Right cardiac atrium (tissue), 5 donors: ENCODE results near the gene STIM1. TPM values are rescaled to one million over a fixed set of nuclear protein-coding genes. Genes with fewer than 3 reads are reported as not detected.
"Not testable (repeated sequence)": the region's sequence is repeated elsewhere in the genome, so short reads cannot be mapped to it uniquely, and the experiment has no call there.

Experiments used
- ATAC-seq, 2 donors: fragments of 200-7000 bp; cut with Tn5 transposase; one replicate each; pipeline versions ENCODE4 v1.8.0 to v1.9.1; 2020; ENCODE audit warnings: moderate library complexity in 2 of 2, mild to moderate bottlenecking in 1 of 2
- DNase-seq, 3 donors: peaks; one replicate each; pipeline ENCODE4 v3.0.0-alpha.2; 2020
- H3K27ac ChIP-seq: one replicate; pipeline ENCODE4 v1.5.1; 2013; ENCODE audit warnings: mild to moderate bottlenecking, low read length, control low read depth, moderate library complexity
- H3K27me3 ChIP-seq: one replicate; pipeline ENCODE4 v1.6.1; 2013; ENCODE audit not compliant: control insufficient read depth, insufficient read depth
- H3K4me1 ChIP-seq: one replicate; pipeline ENCODE4 v1.6.1; 2013; ENCODE audit warnings: low read length; ENCODE audit not compliant: control insufficient read depth, insufficient read depth
- H3K4me3 ChIP-seq: one replicate; pipeline ENCODE4 v1.5.1; 2013; ENCODE audit warnings: low read length, control low read depth
- H3K9me3 ChIP-seq: one replicate; pipeline ENCODE4 v1.6.1; 2013; ENCODE audit warnings: low read length; ENCODE audit not compliant: control insufficient read depth
- WGBS: extraction: QIAGEN DNeasy Blood & Tissue Kit; methylation state at CpG from one replicate; pipeline ENCODE4 v1.1.7; 2013; 5-methylcytosine and 5-hydroxymethylcytosine counted together
- intact Hi-C, 4 donors: fragments of 100-400 bp; cut with DNase I; formaldehyde crosslinking; loops; one replicate each; pipeline versions ENCODE4 v1.11.0 to v1.14.0; 2022 to 2023
- polyA plus RNA-seq: library from polyadenylated mRNA; stranded (reverse); fragments of 200-250 nt; gene quantifications from one replicate; pipeline ENCODE4 v1.2.3, GENCODE V29; 2013
- total RNA-seq, 4 donors: library from RNA; stranded (reverse); fragmentation: NEBNext Ultra II Directional; extraction: Animal tissue kit (Norgen Biotek cat#: 25700); gene quantifications; one replicate each; pipeline ENCODE4 v1.2.1, GENCODE V29; 2021
- donor health status: healthy with polysubstance abuse.
- donor health status: DM: no; HTN: yes; CAD: no.
- donor health status: DM: no; HTN: no; CAD: no.
- donor health status: DM: no; HTN: yes; CAD: no; lungs with severe emphysema.
- donor health status: DM: yes; HTN: yes; CAD: no.

STIM1 gene
- total and polyA plus RNA-seq, 5 donors = 10.8 to 19.3 (median 15.8) TPM

DNA sequence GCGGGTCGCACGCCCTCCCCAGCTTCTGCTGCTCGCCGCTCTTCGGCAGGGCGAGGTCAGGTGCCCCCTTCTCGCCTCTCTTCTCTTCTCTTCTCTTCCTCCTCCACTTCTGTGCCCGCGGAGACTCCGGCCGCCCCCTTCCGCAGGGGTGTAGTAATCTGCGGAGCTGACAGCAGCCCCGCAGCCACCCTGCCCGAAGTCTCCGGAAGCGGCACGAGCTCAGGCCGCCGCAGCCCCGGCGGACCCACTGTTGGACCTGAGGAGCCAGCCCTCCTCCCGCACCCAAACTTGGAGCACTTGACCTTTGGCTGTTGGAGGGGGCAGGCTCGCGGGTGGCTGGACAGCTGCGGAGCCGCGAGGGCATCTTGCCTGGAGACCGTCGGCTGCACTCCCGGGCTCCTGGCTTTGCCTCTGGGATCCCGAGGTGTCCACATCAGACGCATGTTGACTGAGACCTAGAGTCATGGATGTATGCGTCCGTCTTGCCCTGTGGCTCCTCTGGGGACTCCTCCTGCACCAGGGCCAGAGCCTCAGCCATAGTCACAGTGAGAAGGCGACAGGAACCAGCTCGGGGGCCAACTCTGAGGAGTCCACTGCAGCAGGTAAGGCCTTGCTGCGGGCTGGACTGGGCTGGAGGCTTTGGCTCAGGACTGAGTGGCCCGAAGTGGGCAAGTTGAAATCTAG, 486 bp downstream of the STIM1 start:
- intact Hi-C loops = loop anchor here in 2 of 4 donors (2.0 to 10.0 kb wide), 2 partner anchors 89 to 217 kb away; no protein-coding TSS in a partner anchor
- H3K4me3 ChIP-seq = peak overlapping the region; percentile 88
- peaks cover 14% of the 10 kb centered on the region for H3K4me1 ChIP-seq
- WGBS = 9% methylated on average over 40 of the region's 40 CpGs
- no peaks in the 10 kb centered on the region for H3K27me3 ChIP-seq
- H3K27ac ChIP-seq = peak overlapping the region; percentile 55
- DNase-seq (peak in 2 of 3 donors; percentile 44 to 82), ATAC-seq (peak; percentile 2 to 27)
- no peaks in the 10 kb centered on the region for H3K9me3 ChIP-seq

DNA sequence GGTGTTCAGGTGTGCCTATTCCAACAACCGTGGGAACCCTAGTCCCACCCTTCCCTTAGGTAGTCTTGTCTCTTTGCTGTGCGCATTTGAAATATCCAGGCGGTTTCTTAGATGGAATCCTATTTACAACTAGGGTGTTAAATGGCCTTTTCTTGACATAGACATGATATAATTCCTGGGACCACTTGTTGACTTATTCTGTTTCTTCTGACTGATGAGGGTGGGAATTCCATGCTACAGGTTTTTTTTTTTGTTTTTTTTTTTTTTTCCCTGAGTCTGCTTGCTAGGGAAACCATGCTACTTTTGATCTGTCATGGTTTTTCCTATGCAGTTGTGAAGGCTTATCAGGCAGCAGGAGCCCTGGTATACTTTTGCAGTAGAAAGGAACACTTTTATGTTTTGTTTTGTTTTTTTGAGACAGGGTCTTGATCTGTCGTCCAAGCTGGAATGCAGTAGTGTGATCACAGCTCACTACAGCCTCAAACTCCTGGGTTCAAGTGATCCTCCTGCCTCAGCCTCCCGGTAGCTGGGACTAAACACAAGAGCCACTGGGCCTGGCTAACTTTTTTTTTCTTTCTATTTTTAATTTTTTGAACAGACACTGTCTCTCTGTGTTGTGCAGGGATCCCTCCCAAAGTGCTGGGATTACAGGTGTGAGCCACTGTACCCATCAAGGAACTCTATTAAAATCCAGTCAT, 1.5 kb downstream of the STIM1 start:
- DNase-seq (no peak), ATAC-seq (no peak)
- 70% methylated on average over 5 of the region's 5 CpGs for WGBS
- H3K4me1 ChIP-seq = peaks cover 17% of the 10 kb centered on the region
- peak overlapping the region; percentile 88 for H3K4me3 ChIP-seq
- no peaks in the 10 kb centered on the region for H3K9me3 ChIP-seq
- H3K27me3 ChIP-seq = no peaks in the 10 kb centered on the region
- intact Hi-C loops = loop anchor here in 1 of 4 donors (10.0 kb wide), 1 partner anchor 88 kb away; no protein-coding TSS in a partner anchor
- H3K27ac ChIP-seq = no peak overlapping the region

DNA sequence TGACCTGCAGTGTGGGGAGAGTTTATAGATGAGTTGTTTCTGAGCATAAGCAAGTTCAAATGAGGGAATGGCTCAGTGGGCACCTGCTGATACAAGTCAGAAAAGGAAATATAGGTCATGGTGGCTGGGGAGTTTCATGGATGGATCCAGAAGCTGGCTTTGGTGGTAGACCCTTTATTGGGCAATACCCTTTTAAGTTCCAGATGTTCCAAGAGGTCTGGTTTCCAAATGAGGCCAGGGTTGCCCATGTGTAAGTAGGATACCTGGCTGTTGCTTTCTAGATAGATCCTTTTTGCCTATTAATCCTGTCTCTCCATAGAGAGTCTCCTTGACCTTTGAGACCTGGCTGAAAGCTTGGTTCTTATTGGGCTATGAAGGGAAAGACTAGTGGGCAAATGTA, 2.2 kb downstream of the STIM1 start:
- Histone ChIP-seq H3K4me1 (peaks cover 17% of the 10 kb centered on the region), H3K27me3 (no peaks in the 10 kb centered on the region), H3K27ac (no peak overlapping the region), H3K4me3 (no peak overlapping the region), H3K9me3 (no peaks in the 10 kb centered on the region)
- intact Hi-C loops = loop anchor here in 1 of 4 donors (10.0 kb wide), 1 partner anchor 87 kb away; no protein-coding TSS in a partner anchor
- DNase-seq = no peak
- no peak for ATAC-seq

DNA sequence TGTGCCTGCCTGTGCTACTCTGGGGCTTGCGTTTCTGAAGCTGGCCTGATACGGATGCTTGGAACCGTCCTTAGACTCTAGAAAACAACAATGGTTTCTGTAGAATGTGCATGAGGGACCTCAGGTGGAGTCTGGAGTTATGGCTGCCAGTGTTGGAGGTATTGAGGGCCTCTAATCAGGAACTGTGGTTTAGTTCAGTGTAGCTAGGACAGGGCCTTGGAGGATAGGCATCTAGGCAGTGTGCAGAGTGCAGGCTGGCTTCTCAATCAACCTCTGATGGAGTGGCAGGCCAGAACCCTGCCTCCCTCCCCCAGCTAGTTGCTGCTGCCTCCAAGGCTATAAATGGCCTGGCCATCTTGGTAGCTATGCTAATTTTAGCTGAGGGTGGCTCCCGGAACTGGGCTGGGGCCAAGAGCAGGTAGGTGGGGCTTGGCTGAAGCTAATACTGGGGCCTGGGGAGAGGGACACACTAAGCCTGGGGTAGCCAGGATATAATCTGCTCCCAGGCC, 4.0 kb downstream of the STIM1 start:
- ATAC-seq (peak; percentile 1 to 27), DNase-seq (peak; percentile 54 to 83 (median 74))
- Histone ChIP-seq H3K4me1 (peaks cover 17% of the 10 kb centered on the region), H3K9me3 (no peaks in the 10 kb centered on the region), H3K4me3 (no peak overlapping the region), H3K27ac (no peak overlapping the region), H3K27me3 (no peaks in the 10 kb centered on the region)
- WGBS = 63% methylated on average over 4 of the region's 4 CpGs
- intact Hi-C loops = loop anchor here in 1 of 4 donors (10.0 kb wide), 1 partner anchor 85 kb away; no protein-coding TSS in a partner anchor

DNA sequence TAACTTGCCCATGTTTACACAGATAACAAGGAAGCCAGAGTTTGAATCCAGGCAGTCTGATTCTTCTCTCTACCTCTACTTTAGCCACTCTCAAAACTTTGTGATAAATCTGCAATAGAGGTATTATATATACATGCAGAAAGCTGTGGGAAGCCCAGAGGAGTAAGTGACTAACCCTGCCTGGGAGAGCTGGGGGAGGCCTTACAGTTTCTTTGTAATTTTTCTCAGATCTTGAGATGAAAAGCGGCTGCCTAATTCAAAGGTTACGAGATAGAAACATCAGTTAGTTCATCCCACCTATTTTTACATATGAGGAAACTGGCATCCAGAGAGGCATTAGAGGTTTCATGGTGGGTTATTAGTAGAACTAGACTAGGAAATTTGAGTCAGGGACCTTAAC, 4.9 kb downstream of the STIM1 start:
- intact Hi-C loops = no loop called here
- H3K4me1 ChIP-seq = peaks cover 17% of the 10 kb centered on the region
- H3K9me3 ChIP-seq = no peaks in the 10 kb centered on the region
- H3K27me3 ChIP-seq = no peaks in the 10 kb centered on the region
- no peak overlapping the region for H3K4me3 ChIP-seq
- no peak for DNase-seq
- no peak overlapping the region for H3K27ac ChIP-seq
- no peak for ATAC-seq
- WGBS = 91% methylated on average over 2 of the region's 2 CpGs

DNA sequence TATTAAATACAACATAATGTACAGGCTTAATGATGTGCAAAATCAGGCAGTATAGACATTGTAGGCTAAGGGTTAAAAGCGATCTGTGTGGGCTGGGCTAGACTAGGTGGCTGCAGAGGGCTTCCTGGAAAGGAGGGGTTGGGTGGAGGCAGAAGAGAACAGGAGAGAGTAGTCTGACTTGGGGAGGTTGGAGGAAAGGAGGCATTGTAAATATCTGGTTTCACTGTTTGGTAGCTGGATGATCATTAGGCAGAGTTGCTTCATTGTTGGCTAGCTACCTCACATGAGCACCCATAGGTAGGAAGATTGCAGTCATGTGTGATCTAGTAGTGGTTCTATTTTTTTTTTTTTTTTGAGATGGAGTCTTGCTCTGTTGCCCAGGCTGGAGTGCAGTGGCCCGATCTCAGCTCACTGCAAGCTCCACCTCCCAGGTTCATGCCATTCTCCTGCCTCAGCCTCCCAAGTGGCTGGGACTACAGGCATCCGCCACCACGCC, 5.5 kb downstream of the STIM1 start:
- ATAC-seq = peak in 1 of 2 donors; percentile 20
- 86% methylated on average over 4 of the region's 4 CpGs for WGBS
- intact Hi-C loops, H3K27me3 ChIP-seq, H3K4me3 ChIP-seq, H3K27ac ChIP-seq, H3K9me3 ChIP-seq, DNase-seq: not testable (repeated sequence)
- peaks cover 19% of the 10 kb centered on the region for H3K4me1 ChIP-seq

DNA sequence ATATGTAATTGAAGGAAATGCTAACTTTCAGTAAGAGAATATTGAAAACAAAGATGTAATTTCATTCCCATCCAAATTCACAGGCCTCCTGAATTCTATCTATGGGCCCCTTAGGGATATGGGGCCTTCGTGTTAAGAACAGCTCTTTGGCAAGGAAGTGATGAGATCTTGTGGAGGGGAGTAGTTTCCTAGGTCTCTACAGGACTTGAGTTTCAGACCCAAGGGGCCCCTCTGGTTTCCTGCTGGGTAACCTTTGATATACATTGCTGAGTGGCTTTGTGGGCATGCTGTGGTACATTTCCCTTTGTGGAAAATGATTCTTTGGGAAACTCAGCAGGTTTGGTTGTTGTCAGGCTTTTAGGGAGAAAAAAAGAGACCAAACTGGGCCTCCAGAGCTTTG, 6.2 kb downstream of the STIM1 start:
- no peak for DNase-seq
- Histone ChIP-seq H3K4me3 (no peak overlapping the region), H3K9me3 (no peaks in the 10 kb centered on the region), H3K4me1 (peaks cover 16% of the 10 kb centered on the region), H3K27ac (no peak overlapping the region), H3K27me3 (no peaks in the 10 kb centered on the region)
- WGBS = 26% methylated on average over 1 of the region's 1 CpG
- intact Hi-C loops = no loop called here
- no peak for ATAC-seq

DNA sequence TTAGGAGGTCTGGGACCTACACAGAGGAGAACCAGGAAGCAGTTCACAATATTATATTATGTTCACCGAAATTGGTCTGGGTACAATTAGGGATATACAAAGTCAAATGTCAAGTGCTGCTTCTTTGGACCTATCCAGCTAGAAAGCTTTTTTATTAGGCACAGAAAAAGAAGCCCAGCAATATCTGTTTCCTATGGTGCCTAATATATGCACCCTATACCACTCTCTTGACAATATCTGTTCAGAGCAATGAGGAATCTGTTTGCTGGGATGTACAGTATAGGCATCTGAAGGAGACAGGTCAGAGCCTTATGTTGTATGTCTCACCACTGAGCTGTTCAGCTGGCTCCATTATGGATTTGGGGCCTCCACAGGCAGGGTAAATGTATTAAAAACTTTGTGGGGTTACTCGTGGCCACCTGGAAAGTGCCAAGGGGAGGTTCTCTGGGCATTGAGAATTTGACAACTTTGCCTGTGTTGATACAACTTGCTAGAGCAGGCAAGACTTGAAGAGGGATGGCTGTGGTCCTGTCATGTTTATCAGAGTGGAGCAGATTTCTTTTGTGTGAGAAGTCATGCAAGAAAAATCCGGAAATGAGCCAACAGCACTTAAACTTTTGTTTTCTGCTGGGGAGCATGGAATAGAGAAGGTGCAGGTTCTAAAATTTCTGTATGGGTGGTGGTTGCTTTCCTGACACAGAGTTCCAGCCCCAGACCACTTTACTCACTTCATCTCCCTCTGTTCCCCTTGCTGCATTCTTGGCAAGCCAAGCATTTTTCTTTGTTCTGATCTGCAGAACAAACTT, 10.1 kb downstream of the STIM1 start:
- intact Hi-C loops = no loop called here

DNA sequence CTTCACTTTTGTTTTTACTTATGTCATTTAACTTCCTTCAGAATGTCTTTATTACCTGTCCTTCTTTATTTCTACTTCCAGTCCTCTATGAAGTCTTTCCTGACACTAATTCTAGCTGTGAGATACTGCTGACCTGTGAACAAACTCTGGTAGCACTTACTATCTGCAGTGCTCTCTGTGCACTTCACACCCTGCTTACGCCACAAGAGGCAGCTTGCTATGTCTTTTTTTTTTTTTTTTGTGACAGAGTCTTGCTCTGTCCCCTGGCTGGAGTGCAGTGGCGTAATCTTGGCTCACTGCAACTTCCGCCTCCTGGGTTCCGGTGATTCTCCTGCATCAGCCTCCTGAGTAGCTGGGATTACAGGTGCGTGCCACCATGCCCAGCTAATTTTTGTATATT, 10.7 kb downstream of the STIM1 start:
- H3K27ac ChIP-seq = no peak overlapping the region
- WGBS = 42% methylated on average over 5 of the region's 5 CpGs
- DNase-seq = peak in 2 of 3 donors; percentile 44 to 63
- no peak overlapping the region for H3K4me3 ChIP-seq
- peak; percentile 59 to 77 for ATAC-seq
- no peaks in the 10 kb centered on the region for H3K27me3 ChIP-seq
- peaks cover 12% of the 10 kb centered on the region for H3K4me1 ChIP-seq
- intact Hi-C loops = no loop called here
- no peaks in the 10 kb centered on the region for H3K9me3 ChIP-seq

More for the DNA sequence above, 10.1 kb downstream of the STIM1 start:
- WGBS = 41% methylated on average over 3 of the region's 3 CpGs
- DNase-seq = no peak
- H3K4me3 ChIP-seq = no peak overlapping the region
- peak overlapping the region; percentile 20 for H3K27ac ChIP-seq
- ATAC-seq = peak in 1 of 2 donors; percentile 49
- H3K9me3 ChIP-seq = no peaks in the 10 kb centered on the region
- no peaks in the 10 kb centered on the region for H3K27me3 ChIP-seq
- peaks cover 12% of the 10 kb centered on the region for H3K4me1 ChIP-seq

DNA sequence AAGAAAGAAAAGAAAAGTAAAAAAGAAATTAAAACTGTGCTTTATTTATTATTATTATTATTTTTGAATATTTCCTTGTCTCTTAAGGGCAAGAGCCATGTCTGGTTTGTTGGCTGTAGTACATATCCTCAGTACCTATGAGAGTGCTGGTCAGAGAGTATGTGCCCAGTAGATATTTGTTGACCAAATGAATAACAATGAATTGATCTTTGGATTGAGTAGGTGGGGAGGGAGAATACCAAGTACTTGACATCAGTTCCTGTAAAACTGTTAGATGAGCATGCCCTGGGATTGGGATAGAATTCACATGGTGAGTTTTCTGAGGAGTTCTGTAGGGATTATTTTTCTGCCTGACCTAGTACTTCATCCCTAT, 11.4 kb downstream of the STIM1 start:
- ATAC-seq (no peak), DNase-seq (no peak)
- Histone ChIP-seq H3K27ac (no peak overlapping the region), H3K4me3 (no peak overlapping the region), H3K27me3 (no peaks in the 10 kb centered on the region), H3K9me3 (no peaks in the 10 kb centered on the region), H3K4me1 (peaks cover 9% of the 10 kb centered on the region)
- intact Hi-C loops = no loop called here
